ENCODE measurements around the gene ATP2B1.
A peak's percentile ranks its signal among the peaks of the same experiment; 100 is the strongest.
"Not testable (repeated sequence)": the region's sequence is repeated elsewhere in the genome, so short reads cannot be mapped to it uniquely, and the experiment has no call there.

The ATP2B1 gene

GRCh38 chr12:89712706-89713105 lies 4.1 kb upstream of the ATP2B1 start:
- no peak for DNase-seq (ENCODE audit: low spot score)

DNA sequence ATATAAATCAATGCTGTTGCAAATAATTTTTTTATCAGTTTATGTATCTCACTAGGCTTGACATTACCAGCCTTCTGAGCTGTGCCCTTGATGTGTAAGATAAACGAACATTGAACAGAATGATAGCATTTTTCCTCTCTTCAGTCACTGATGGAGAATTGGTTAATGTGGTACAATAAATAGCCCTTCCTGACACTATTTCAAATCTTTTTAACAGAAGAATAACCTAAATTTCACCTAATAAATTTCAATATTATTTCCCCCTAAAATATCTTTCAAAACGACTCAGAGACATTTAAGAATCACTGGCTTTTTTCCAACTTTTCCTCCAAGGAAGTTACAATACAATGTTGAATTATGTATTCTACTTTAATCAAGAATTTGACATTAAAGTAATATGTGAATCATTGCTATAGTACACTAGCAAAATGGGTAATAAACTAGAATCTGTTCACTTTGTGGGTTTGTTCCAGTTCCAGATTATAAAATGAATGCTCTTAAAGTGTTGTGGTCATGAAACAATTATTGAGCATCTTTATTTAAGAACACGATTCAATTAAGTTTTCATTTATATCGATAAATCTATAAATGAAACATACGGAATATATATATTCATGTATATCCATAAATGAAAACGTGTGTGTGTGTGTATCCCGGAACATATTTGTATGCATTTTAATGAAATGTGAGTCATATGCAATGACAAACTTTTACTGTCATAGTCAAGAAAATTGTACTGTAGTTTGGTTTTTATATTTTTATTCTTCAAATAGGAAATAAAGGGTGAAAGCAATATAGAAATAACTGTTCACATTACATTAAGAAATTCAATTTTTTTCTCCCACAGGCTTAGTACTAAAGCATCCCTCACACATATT lies 2.5 kb upstream of the ATP2B1 start:
- DNase-seq (ENCODE audit: low spot score): peak; percentile 13

DNA sequence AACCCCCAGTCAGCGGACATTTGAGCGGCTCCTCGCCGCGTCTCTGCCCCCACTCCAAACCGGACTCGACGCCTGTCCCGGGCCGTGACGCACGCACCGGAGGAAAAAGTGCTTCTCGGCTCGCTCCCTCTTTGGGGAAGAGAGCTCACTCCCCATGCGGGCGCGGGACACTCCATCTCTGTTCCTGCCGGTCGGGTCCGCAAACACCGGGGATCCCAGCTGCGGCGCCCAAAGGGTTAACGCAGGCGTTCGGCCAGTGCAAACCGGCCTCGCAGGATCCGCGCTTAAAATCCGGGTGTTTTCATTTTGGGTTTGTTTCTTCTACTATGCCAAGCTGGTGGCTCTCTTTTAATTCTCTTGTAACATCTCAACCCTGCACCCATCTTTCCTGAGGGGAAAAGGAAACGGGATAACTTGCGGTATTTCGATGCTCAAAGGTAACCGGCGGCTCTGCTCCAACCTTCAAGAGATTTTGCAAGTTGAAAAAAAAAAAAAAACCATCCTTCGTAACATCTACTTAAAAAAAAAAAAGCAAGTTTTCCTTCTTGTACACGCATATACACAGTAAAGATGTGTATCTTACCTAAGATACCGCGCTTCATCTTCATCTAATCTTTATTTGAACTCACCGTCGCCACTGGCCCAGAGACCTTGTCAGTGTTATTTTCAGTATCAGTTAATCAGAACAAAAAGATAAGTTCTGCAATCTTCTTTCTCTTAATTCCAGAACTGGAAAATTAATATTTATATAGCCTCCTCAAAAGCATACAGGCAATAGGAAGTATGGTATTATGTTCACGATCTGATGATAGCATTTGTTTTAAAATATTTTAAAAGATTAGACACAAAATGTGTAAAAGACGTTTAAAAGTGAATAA lies 1.6 kb upstream of the ATP2B1 start:
- no peak for DNase-seq (ENCODE audit: low spot score)

DNA sequence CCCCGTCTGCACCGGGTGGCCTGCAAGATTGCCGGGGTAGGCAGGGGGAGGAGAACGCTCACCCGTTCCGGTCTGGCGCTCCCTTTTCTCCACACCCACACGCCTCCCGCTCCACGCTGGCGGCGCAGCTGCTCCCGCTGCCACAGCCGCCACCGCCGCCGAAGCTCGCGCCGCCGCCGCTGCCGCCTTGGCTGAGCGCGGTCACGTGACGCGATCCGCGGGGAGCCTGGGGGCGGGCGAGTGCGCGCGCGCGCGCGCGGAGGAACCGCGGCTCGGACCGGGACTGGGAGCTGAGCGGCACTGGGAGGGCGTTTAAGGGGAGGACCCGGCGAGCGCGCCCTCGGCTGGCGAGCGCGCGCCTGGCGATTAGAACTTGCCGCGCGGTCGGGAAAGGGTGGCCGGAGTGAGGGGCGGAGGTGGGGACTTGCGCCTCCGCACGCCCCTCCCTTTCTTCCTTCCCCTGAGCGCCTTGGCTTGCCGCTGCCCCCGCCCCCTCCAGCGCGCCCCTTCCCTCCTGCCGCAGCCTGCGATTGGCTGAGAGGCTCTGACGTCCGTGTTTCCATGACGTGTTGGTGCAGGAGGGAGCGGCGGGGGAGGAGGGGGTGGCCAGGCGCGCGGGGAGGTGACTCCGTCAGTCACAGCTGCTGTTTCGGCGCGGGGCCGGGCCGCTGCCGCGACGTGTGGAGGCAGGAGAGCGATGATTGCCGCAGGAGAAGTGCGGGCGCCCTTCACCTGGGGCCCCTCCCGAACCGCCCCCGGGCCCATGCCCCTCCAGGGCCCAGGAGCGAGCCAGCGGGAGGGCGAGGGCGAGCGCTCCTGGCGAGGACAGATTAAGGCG lies 738 bp upstream of the ATP2B1 start:
- peak; percentile 98 for DNase-seq (ENCODE audit: low spot score)

- DNase-seq (ENCODE audit: low spot score): peak; percentile 21
Observed at GRCh38 chr12:89707703-89708564, 704 bp downstream of the ATP2B1 start.

GRCh38 chr12:89706986-89707702 lies 1.5 kb downstream of the ATP2B1 start:
- DNase-seq (ENCODE audit: low spot score): peak; percentile 54

GRCh38 chr12:89706551-89706950 lies 2.1 kb downstream of the ATP2B1 start:
- no peak for DNase-seq (ENCODE audit: low spot score)

- DNase-seq (ENCODE audit: low spot score): no peak
Observed at GRCh38 chr12:89704457-89704856, 4.2 kb downstream of the ATP2B1 start.

DNA sequence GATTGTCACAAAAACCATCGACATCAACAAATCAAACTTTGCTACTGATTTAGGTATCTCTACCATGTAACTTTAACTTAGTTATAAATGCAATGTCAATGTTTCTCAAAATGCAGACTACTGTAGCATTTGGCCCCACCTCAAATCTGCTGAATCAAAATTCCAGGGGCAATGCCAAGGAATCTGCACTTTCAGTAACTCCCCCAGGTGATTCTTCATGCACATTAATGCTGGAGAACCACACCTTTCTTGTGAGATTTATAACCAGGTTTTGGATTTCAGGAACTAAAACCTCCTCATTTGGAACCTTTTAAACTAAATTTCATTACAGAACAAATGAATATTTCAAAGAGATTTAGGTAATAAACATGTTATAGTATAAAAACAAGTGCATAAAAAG lies 4.9 kb downstream of the ATP2B1 start:
- no peak for DNase-seq (ENCODE audit: low spot score)

DNA sequence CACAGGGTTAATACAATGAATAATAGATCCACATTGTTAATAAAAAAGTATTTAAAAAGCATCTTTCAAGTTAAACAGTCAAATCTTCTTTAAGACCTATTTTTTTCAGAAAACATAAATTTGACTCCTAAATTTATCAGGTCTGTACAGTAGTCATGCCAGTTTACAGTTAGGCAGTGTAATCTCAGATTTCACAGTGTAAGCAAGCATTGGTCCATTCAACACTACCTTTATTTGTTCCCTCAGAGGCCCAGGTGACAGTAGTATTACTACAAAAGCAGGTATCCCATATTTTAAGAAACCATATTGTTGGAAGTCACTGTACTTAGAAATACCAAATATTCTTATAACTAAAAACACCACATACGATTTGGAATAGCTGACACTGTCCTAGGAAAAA lies 6.1 kb downstream of the ATP2B1 start:
- DNase-seq (ENCODE audit: low spot score): no peak

GRCh38 chr12:89701606-89702206 lies 6.9 kb downstream of the ATP2B1 start:
- DNase-seq (ENCODE audit: low spot score): no peak

GRCh38 chr12:89700191-89700810 lies 8.3 kb downstream of the ATP2B1 start:
- no peak for DNase-seq (ENCODE audit: low spot score)

- no peak for DNase-seq (ENCODE audit: low spot score)
Observed at GRCh38 chr12:89698607-89699006, 10.0 kb downstream of the ATP2B1 start.

DNA sequence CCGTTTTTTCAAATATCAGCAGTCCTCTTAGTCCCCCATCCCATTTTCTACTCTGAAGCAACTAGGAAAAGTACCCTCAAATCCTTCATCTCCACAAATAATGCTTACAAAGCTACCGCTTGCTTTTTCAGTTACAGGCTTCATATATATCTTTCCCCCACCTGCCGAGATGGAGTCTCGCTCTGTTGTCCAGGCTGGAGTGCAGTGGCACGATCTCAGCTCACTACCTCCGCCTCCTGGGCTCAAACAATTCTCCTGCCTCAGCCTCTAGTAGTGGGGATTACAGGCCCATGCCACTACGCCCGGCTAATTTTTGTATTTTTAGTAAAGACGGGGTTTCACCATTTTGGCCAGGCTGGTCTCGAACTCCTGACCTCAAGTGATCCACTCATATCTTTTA lies 10.9 kb downstream of the ATP2B1 start:
- not testable (repeated sequence) for DNase-seq (ENCODE audit: low spot score)

DNA sequence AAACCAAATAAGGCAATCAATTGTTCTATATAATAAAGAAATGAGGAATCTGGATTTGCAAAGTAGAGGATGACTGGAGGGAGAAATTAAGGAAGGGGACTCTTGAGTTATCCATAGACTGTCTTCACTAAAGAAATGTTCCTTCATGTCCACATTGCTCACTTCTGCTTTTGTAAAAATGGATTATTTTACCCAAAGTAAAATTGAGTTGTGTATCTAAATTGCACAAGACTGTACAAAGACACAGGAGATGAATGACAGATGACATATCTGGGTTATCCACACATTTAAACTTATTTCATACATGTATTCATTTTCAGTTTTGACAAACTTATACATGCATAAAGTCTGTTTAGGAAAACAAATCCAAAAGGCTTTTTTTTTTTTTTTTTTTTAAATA lies 11.3 kb downstream of the ATP2B1 start:
- no peak for DNase-seq (ENCODE audit: low spot score)

DNA sequence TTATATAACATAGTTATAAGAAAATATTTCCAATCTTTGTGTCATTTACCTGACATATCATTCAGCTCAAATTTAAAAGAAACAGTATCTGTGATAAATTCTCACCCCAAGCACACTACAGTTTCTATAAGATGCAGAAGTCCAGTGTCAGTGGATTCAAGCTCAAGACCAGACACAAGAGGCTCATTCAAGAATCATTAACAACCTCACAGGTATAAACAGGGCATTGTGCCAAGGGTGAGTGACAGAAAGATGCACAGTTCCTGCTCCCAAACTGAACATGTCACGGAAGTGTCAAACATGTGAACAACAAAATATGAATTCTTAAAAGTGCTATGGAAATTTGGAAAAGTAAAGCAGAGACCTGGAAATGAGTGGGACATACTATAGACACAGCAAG lies 12.8 kb downstream of the ATP2B1 start:
- DNase-seq (ENCODE audit: low spot score): no peak

GRCh38 chr12:89695100-89695499 lies 13.5 kb downstream of the ATP2B1 start:
- no peak for DNase-seq (ENCODE audit: low spot score)

- no peak for DNase-seq (ENCODE audit: low spot score)
Observed at GRCh38 chr12:89694542-89694941, 14.1 kb downstream of the ATP2B1 start.

DNA sequence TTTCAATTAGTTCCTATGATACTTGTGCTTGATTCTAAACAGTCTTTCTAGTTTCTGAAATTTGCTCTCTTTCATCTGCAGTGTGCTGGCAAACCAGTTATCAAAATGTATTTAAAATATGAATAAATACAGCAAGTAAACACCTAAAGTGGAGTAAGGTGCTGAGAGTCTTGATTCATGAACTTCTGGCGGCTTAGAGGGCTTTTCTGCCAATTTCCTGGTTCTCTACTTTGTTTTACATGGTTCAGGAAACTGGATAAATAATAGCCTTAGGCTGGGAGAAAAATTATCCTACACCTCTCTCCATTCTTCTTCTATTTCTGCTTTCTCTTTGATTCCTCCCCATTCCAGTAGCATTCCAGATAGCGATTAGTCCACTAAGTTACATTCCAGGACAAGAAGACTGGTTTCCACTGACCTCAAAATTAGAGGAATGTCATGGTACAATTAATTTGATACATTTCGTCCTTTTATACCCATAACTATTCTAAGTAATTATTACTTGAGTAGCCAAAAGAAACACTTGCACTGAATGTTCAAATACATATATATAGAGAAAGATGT lies 14.9 kb downstream of the ATP2B1 start:
- no peak for DNase-seq (ENCODE audit: low spot score)
